ENCODE results near the gene LCE2D. TPM values are rescaled to one million over a fixed set of nuclear protein-coding genes. Genes with fewer than 3 reads are reported as not detected.

LCE2D gene, protein sequence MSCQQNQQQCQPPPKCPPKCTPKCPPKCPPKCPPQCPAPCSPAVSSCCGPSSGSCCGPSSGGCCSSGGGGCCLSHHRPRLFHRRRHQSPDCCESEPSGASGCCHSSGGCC
- total RNA-seq (not detected in 2 replicates), polyA plus RNA-seq (not detected in 2 replicates), polyA minus RNA-seq (not detected in 2 replicates)
- not detected for total RNA-seq (2013)

DNA sequence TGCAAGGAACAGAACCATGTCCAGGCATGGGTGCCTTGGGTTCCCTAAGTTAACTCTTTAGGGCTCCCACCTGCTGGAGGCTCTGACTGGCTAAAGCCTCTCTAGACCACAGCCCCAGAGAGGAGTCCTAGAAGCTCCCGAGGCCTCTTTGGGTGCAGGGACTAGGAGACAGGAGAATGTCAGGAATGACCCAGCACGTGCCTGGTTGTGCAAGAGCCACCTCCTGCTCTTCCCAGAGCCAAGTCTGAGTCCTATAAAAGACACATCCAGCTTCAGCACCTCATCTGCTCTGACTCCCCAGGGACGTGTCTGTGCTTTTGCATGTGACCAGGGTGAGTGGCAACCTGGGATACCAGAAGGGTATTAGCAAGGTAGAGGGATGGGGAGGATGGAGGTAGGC lies at the start of gene LCE2D:
LCE2D (plus strand) TSS at position 283 of the 400 bp plus-strand sequence. CDS start 726 bp downstream, outside the sequence.
- no peaks in the 10 kb centered on the region for H3K4me1 ChIP-seq (ENCODE audit: control insufficient read depth in 2 of 2, insufficient read depth in 2 of 2, low read length in 2 of 2)
- Mint-ChIP-seq H3K4me3 (no peak within 1 kb of the TSS), H3K27me3 (peaks cover 27% of the 10 kb centered on the region), H3K9me3 (ENCODE audit: insufficient read depth) (no peaks in the 10 kb centered on the region), H3K4me1 (no peaks in the 10 kb centered on the region), H3K27ac (no peak within 1 kb of the TSS)
- no peaks in the 10 kb centered on the region for H3K36me3 ChIP-seq (replicated peaks in 1 of 2; ENCODE audit: control extremely low read depth in 1 of 2, control insufficient read depth in 1 of 2, extremely low read depth in 1 of 2, insufficient read depth in 2 of 2, low read length in 1 of 2)
- no peaks in the 10 kb centered on the region for H4K20me1 ChIP-seq (ENCODE audit: control insufficient read depth, insufficient read depth, low read length, poor library complexity, severe bottlenecking)
- DNase-seq (no peak), ATAC-seq (ENCODE audit: low read depth) (no peak)
- H3K79me2 ChIP-seq (ENCODE audit: control insufficient read depth, insufficient read depth, low read length): no peaks in the 10 kb centered on the region
- 67% methylated on average over 1 of the region's 3 CpGs for WGBS (ENCODE audit: insufficient coverage)
- H3K4me2 ChIP-seq (replicated peaks; ENCODE audit: low read depth, low read length, poor library complexity, severe bottlenecking): no peak within 1 kb of the TSS
- ChIA-PET CTCF (no interaction called here), POLR2A (no interaction called here)
- peaks cover 0 to 3% (median 0%) of the 10 kb centered on the region in 4 experiments for H3K27me3 ChIP-seq (replicated peaks in 1 of 4; ENCODE audit: control extremely low read depth in 1 of 4, control insufficient read depth in 3 of 4, insufficient read depth in 4 of 4, low read length in 3 of 4)
- H3K9me3 ChIP-seq (ENCODE audit: control extremely low read depth in 1 of 3, control insufficient read depth in 2 of 3, insufficient read depth in 1 of 3, low read length in 2 of 3): no peaks in the 10 kb centered on the region
- no peak for TF ChIP-seq EZH2 (IDR thresholded peaks at IDR 0.05; ENCODE audit: borderline replicate concordance, insufficient read depth, low read depth, low read length, poor library complexity, severe bottlenecking)
- TF ChIP-seq, protein P1, sequence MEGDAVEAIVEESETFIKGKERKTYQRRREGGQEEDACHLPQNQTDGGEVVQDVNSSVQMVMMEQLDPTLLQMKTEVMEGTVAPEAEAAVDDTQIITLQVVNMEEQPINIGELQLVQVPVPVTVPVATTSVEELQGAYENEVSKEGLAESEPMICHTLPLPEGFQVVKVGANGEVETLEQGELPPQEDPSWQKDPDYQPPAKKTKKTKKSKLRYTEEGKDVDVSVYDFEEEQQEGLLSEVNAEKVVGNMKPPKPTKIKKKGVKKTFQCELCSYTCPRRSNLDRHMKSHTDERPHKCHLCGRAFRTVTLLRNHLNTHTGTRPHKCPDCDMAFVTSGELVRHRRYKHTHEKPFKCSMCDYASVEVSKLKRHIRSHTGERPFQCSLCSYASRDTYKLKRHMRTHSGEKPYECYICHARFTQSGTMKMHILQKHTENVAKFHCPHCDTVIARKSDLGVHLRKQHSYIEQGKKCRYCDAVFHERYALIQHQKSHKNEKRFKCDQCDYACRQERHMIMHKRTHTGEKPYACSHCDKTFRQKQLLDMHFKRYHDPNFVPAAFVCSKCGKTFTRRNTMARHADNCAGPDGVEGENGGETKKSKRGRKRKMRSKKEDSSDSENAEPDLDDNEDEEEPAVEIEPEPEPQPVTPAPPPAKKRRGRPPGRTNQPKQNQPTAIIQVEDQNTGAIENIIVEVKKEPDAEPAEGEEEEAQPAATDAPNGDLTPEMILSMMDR (IDR thresholded peaks at IDR 0.05): no peak
- H3K27ac ChIP-seq (ENCODE audit: low read length in 2 of 2): no peak within 1 kb of the TSS
- H3K4me3 ChIP-seq (ENCODE audit: control extremely low read depth in 1 of 5, extremely low read depth in 1 of 5, insufficient read depth in 1 of 5, low read depth in 2 of 5, low read length in 4 of 5): no peak within 1 kb of the TSS
- no peak within 1 kb of the TSS for H2AFZ ChIP-seq (ENCODE audit: insufficient read depth, low read depth, low read length, poor library complexity, severe bottlenecking)
- intact Hi-C loops (cut with micrococcal nuclease): no loop called here
- H3K9ac ChIP-seq (ENCODE audit: low read length): no peak within 1 kb of the TSS

DNA sequence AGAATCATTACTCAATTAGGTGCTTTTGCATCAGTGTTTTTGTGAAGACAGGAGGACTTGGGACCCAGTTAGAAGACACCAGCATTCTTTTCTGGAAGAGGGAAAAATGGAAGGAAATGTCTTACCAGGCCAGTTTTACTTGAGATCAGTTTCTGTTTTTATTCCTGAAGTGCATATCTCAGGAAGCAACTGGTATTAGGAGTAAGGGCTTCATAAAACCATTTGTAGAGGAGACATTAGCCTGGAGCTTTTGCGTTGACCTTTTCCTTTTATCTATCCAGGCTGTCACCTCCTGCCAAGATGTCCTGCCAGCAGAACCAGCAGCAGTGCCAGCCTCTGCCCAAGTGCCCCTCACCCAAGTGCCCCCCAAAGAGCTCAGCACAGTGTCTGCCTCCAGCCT lies 49.7 kb upstream of the LCE2D start, which contains the start of gene LCE3B:
LCE3B (plus strand) TSS at position 301 of the 400 bp plus-strand sequence; CDS start at position 301, 0 bp downstream.
- H3K4me3 ChIP-seq (ENCODE audit: control extremely low read depth in 1 of 5, extremely low read depth in 1 of 5, insufficient read depth in 1 of 5, low read depth in 2 of 5, low read length in 4 of 5): no peak within 1 kb of the TSS
- no peaks in the 10 kb centered on the region for H3K79me2 ChIP-seq (ENCODE audit: control insufficient read depth, insufficient read depth, low read length)
- CTCF ChIA-PET: no interaction called here
- Mint-ChIP-seq H3K9me3 (ENCODE audit: insufficient read depth) (peaks cover 7% of the 10 kb centered on the region), H3K4me1 (no peaks in the 10 kb centered on the region), H3K27me3 (no peaks in the 10 kb centered on the region), H3K4me3 (no peak within 1 kb of the TSS), H3K27ac (no peak within 1 kb of the TSS)
- intact Hi-C loops (cut with micrococcal nuclease): no loop called here
- H3K4me1 ChIP-seq (ENCODE audit: control insufficient read depth in 2 of 2, insufficient read depth in 2 of 2, low read length in 2 of 2): no peaks in the 10 kb centered on the region
- WGBS (ENCODE audit: insufficient coverage): no CpG with 5 or more reads among the region's 1 CpG
- DNase-seq (no peak), ATAC-seq (ENCODE audit: low read depth) (no peak)
- POLR2A ChIA-PET: no interaction called here
- H3K27me3 ChIP-seq (replicated peaks in 1 of 4; ENCODE audit: control extremely low read depth in 1 of 4, control insufficient read depth in 3 of 4, insufficient read depth in 4 of 4, low read length in 3 of 4): no peaks in the 10 kb centered on the region
- no peaks in the 10 kb centered on the region for H3K36me3 ChIP-seq (replicated peaks in 1 of 2; ENCODE audit: control extremely low read depth in 1 of 2, control insufficient read depth in 1 of 2, extremely low read depth in 1 of 2, insufficient read depth in 2 of 2, low read length in 1 of 2)
- H3K9ac ChIP-seq (ENCODE audit: low read length): no peak within 1 kb of the TSS
- H3K9me3 ChIP-seq (ENCODE audit: control extremely low read depth in 1 of 3, control insufficient read depth in 2 of 3, insufficient read depth in 1 of 3, low read length in 2 of 3): peaks cover 0 to 9% (median under 1%) of the 10 kb centered on the region in 3 donors
- no peak within 1 kb of the TSS for H3K27ac ChIP-seq (ENCODE audit: low read length in 2 of 2)
- H2AFZ ChIP-seq (ENCODE audit: insufficient read depth, low read depth, low read length, poor library complexity, severe bottlenecking): no peak within 1 kb of the TSS
- no peaks in the 10 kb centered on the region for H4K20me1 ChIP-seq (ENCODE audit: control insufficient read depth, insufficient read depth, low read length, poor library complexity, severe bottlenecking)
- no peak within 1 kb of the TSS for H3K4me2 ChIP-seq (replicated peaks; ENCODE audit: low read depth, low read length, poor library complexity, severe bottlenecking)
- TF ChIP-seq, protein P1 (IDR thresholded peaks at IDR 0.05): no peak
- no peak for TF ChIP-seq EZH2 (IDR thresholded peaks at IDR 0.05; ENCODE audit: borderline replicate concordance, insufficient read depth, low read depth, low read length, poor library complexity, severe bottlenecking)
